HG03103 (cell line): Measurements from ENCODE around the gene SAPCD1.
"Not testable (repeated sequence)": the region's sequence is repeated elsewhere in the genome, so short reads cannot be mapped to it uniquely, and the experiment has no call there.

Experiments
- ATAC-seq: cut with Tn5 transposase; IDR thresholded peaks from one replicate; pipeline ENCODE4 v1.9.1; 2021; ENCODE audit warnings: low read depth; ENCODE audit not compliant: unreplicated experiment

The SAPCD1 gene

DNA sequence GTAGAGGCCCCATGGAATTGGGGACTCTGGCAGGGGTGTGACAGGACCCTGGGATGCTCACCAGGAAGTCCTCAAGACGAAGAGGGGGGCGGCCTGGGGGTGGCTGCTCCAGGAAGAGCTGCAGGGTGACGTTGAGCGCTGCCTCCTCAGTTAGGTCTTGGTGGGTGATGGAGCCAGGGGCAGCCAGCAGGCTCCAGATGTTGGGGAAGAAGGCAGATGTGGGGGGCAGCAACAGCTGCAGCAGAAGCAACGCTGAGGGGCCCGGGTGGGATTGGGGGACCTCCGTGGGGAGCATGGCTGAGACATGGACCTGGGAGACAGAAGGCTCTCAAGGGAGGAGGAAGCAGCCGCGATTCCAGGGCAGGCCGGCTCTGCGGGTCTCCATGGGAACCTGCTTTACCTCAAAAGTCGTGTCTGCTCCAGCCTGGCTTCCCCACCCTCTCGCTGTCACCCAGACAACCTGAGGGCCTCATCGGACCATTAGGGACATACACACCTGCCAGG, 14.1 kb downstream of the SAPCD1 start:
- ATAC-seq = no peak

DNA sequence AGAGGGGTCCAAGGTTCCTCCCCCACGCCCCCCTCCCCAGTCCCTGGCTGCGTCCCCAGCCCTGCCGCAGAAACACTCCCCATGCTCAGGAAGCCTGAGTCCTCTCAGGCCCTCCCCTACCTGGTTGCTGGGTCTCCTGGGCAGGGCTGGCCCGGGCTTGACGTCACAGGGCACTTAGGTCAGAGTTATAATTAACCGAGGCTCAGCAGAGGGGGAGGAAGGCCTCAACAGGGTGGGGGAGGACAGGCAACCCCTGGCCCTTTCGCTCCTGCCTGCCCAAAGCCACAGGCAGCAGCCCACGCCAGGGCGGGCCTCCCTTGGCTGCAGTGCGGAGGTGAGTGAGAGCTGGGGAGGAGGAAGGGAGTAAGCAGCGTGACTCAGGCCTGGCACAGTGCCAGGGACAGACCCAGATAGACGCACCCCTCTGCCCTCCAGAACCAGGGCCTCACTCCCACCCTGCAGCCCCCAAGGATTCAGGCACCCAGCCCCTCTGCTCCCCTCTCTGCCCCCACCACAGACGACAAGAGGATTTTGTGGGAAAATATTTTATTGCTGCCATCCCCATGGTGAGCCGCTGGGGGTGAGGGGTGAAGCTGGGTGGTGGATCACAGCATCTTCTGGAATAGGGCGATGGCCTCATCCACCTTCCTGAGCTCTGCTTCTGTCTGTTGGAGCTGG, 14.7 kb downstream of the SAPCD1 start, which contains the start of gene VWA7:
VWA7 (minus strand) TSS at position 340 of the 678 bp plus-strand sequence. CDS start 549 bp downstream, outside the sequence.
- no peak for ATAC-seq

GRCh38 chr6:31777667-31778050, 15.2 kb downstream of the SAPCD1 start:
- no peak for ATAC-seq

DNA sequence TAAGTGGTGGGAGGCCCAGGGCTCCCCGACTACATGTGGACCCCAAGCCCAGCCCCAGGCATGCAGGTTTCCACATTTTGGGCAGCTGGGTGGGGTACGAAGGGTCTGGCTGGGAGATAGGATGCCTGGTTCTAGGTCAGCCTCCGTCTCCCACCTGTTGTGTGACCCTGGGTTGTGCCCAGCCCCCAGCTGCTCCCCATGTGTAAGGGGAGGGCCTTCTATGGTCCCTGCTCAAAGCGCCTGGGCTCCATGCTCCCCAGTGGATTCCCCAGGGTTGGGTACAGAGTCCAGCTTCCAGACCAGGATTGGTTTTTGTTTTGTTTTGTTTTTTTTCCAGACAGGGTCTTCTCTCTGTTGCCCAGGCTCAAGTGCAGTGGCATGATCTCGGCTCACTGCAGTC, 15.7 kb downstream of the SAPCD1 start:
- ATAC-seq = no peak

- ATAC-seq = no peak
These were observed 16.8 kb downstream of the SAPCD1 start for GRCh38 chr6:31778999-31779885.

DNA sequence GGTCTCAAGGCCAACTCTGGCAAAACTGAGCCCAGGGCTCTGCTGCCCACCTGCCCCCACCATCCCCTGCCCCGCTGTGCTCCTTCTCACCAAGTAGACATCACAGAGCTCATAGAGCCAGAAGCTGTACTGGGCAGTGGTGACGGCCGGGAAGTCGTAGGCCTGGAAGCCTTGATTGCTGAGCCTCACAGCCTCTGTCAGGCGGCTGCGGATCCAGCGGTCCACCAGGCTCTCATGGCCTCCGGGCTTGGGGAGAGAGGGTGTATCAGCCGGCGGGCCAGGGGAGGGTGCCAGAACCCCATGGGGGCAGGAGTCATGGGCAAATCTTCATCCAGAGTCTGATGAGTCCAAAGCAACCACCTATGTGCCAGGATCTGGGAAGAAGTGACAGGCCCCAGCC, 17.5 kb downstream of the SAPCD1 start:
- ATAC-seq = no peak

DNA sequence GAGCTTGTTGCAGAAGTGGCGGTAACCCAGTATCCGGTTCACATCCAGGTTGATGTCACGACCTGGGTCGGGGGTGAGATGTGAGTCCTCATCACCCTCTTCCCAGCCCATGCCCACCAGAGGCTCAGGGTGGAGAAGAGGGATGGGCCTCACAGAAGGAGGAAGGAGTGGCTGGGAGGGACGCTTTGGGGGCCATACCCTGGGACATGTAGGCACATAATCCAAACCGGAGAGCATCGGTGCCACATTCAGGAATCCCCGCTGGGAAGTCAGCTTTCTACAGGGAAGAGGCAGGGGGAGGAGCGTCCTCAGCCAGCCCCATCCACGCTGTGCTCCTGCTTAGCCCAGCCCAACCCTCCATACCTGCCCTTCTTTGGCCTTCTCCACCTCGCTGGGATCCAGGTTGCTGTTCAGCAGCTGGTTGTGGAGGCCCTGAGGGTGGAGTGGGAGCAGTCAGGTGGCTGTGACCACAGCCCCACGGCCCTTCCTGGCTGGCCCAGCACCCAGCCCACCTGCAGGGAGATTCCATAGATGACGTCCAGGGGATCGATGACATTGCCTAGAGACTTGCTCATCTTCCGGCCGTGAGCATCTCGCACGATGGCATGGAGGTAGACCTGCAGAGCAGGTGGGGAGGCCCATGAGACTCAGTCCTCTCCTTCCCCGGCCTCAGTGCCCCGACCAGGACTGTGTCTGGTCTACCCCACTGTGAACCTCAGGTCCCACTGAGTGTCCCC, 18.2 kb downstream of the SAPCD1 start:
- ATAC-seq = no peak

DNA sequence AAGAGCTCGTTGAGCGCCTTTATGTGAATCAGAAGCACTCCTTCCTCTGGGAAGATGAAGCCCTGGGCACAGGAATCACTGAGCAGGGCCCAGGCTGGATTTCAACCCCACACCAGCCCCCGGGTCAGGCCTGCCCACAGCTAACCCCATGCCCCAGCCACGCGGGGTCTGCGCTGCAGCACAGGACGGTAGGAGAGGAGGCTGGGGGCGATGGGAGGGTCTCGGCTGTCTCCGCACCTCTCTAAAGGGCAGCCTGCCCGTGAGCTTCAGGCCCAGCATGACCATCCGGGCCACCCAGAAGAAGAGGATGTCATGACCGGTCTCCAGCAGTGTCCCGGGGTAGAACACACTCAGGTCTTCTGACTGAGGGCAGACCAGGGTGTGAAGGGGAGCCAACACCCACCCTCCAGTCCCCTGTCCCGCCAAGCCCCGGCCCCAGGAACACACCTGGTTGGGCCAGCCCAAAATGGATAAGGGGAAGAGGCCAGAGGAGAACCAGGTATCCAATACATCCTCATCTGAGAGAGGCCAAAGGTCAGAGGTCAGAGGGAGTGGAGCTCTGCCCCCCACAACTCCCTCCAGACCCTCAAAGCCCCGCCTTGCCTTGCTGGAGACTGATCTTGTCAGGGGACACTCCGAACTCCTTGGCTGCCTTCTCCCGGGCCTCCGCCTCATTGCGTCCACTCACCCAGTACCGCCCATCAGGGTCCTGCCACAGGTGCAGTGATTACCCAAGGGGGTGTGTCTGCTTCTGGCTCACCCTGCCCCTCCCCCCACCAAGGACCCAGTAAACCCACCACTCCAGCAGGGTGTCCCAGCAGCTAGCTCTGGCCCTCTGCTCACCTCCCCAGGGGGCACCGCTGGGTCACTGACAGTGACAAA, 19.0 kb downstream of the SAPCD1 start:
- ATAC-seq = no peak

- no peak for ATAC-seq
These were observed 19.8 kb downstream of the SAPCD1 start for GRCh38 chr6:31782126-31782855.

GRCh38 chr6:31784098-31784925, 21.9 kb downstream of the SAPCD1 start:
- no peak for ATAC-seq

DNA sequence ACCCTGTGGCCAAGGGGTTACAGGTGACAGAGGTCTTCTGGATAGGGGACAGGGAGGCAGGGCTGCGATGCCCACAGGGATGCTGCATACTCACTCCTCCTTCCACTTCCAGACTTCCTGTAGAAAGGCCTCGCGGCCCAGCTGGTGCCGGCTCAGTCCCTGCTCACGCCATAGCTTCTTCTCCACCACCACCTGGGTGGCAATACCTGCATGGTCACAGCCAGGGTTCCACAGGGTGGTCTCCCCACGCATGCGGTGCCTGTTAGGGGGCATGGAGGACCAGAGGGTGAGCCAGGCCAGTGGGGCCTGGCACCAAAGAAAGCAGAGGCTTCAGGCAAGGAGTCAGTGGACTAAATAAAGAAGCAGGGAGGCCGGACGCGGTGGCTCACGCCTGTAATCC, 23.0 kb downstream of the SAPCD1 start:
- ATAC-seq = no peak

DNA sequence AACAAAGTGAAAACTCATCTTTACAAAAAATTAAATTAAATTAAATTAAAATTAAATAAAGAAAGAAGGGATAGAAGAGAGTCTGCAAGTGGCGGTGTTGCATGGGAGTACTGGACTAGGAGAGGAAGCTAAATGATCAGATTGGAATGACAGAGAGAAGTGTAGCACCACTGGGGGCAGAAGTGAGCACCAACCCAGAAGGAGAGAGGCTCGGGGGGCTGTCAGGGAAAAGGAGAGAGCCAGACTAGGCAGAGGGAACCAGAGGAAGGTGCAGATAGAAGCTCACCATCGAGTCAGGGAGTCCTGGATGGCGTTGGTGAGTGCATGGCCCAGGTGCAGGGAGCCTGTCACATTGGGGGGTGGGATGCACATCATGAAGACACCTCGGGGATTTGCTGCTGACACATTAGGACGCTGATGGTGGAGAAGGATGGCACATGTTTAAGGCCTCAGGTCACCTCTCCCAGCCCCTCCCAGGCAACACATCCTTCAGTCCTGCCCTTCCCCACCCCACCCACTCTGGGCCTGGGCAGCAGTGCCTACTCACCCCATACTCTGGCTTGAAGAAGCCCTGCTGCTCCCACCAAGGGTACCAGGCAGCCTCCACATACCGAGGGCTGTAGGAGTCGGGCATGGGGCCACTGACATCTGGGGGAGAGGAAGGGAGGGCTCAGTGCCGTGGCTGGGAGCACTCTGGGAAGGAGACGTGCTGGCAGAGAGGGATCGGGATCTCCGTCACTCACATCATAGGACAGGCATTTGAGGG, 29.1 kb downstream of the SAPCD1 start:
- ATAC-seq = no peak

GRCh38 chr6:31792090-31792374, 29.6 kb downstream of the SAPCD1 start:
- ATAC-seq = no peak

DNA sequence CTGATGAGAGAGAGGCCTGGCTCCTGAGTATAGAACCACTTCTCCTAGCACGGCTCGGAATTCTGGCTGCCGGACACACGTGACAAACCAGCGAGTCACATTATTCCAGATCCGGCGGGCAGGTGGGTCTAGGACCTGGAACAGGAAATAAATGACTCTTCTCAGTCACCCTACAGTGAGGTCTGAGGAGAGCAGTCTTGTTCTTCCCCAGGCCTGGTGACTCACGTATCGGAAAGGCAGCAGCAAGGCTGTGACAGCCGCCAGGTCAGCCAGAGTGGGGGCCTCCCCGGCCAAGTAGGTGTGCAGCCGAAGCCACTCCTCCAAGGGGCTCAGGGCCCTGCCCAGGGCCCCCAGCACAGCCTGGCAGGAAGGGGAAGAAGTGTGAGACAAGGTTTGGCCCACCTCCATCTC, 30.3 kb downstream of the SAPCD1 start:
- no peak for ATAC-seq

GRCh38 chr6:31793927-31794245, 31.4 kb downstream of the SAPCD1 start:
- not testable (repeated sequence) for ATAC-seq

DNA sequence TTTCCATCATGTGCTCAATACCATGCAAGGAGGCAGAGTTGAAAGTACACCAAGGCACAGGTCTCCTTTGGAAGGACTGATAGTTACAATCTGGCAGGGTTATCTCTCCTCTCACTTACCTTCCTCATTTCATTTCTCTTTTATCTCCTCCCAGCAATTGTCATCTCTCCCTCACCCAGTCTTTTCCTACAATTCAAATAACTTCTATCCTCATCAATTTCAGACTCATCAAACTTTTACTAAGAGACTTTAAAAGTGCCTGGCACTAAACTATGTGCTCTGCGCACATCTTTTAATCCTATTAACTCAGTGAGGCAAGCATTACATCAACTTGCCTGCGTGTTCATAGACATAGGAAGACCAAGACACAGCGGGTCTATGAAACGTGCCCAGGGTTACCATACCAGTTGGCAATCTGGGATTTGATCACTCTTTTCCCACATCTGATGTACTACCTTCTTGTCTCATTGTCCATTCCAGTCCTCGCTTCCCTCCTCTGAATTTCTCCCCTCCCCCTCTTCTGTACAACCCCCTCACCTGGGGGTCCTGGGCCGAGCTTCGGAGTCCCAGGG, 31.9 kb downstream of the SAPCD1 start:
- no peak for ATAC-seq

DNA sequence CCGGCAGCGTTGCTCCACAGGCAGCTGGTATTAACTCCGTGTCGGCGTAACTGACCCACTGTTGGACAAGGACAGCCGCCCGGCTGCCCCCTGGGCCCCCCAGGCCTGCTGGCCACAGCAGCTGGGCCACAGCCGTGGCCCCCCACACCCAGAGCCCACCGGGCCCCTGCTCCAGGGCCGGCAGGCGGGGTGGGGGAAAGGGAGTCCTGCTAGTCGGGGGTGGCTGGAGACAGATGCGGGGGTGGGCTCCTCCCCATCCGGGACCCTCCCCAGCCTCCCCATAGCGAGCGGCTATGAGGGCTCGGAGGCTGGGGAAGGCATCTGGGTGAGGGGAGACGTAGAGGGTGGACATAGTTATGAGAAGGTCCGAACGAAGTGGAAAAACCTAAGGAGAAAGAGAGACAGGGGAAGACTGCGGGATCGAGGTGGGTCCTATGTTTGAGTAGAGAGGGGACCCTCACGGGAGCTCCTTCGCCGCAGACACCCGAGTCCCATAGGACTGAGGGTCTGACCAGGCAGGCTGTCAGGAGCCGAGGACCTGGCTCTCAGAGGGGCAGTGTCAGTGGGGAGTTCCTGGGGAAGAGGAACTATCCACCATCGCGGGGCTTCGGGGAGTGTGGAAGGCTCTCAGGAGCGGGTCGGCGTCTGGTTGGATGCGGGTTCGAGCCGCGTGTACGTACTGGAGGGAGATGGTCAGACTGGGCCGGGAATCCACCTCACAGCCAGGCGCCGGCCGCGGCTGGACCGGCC, 32.6 kb downstream of the SAPCD1 start:
- ATAC-seq = no peak
